ENCODE results near the gene NUP210L.
A peak's percentile ranks its signal among the peaks of the same experiment; 100 is the strongest.

Gene NUP210L

GRCh38 chr1:154154534-154155191, at the start of gene NUP210L:
TSS of gene NUP210L (minus strand) at chr1:154155073.
- no peak for DNase-seq

- DNase-seq = peak; percentile 14
Measured at GRCh38 chr1:154199563-154199879, 44.6 kb upstream of the NUP210L start.

GRCh38 chr1:154198756-154199562, 44.1 kb upstream of the NUP210L start:
- DNase-seq = peak; percentile 77

- DNase-seq = peak; percentile 31
Measured at GRCh38 chr1:154193821-154194220, 38.9 kb upstream of the NUP210L start.

- DNase-seq = no peak
Measured at GRCh38 chr1:154192476-154192875, 37.6 kb upstream of the NUP210L start.

- DNase-seq = peak; percentile 55
Measured at GRCh38 chr1:154191990-154192461, 37.2 kb upstream of the NUP210L start, which contains the start of gene TPM3. TSS of gene TPM3 (minus strand) at chr1:154192100. CDS start at chr1:154192018, 82 bp downstream.

DNA sequence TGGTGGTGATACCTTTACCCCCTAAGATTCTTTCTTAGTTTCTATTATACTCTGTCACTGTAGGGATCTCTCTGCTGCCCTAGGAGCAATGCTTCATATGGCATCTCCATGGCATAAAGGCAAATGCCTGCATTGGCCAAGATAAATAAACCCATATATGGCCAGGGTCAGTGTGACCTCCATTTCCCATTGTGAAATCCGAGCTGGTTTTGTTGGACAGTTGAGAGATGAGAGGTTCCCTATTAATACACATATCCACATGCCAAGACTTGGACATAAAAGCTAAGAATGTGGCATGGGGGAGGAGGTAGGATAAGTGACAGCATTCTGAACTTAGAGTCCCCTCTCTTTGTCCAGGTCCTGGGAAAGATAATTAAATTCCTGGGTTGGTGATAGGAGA, 35.7 kb upstream of the NUP210L start:
- DNase-seq = peak; percentile 14

DNA sequence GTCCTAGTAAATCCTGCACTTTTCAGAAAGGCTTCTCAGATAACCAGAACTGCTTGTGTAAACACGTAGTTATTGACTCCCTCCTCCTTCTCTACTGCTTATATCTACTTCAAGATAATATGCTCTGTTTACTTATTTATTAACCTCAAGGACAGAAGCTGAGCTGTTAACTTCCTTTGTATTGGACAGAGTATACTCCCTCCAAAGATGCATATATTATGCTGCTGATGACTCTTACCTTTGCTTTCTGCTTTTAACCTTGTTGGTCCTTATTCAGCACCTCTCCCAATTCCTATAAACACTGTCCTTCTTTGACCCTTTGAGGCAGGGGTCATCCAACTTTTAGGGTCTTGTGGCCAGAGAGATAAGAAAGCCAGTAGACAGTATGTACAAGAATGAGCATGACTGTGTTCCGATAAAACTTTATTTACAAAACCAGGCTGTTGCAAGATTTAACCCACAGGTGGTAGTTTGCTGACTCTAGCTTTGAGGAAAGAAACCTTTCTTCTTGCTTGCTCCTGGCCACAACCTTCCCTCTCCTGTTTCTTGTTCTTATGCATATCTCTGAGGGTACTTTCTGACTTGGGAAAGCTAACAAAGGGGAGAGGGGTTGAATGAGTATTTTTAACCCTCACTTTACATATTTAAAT, 32.1 kb upstream of the NUP210L start:
- peak; percentile 59 for DNase-seq

GRCh38 chr1:154186177-154186576, 31.3 kb upstream of the NUP210L start:
- peak; percentile 91 for DNase-seq

GRCh38 chr1:154183046-154183915, 28.4 kb upstream of the NUP210L start:
- DNase-seq = peak; percentile 99

GRCh38 chr1:154182344-154183045, 27.6 kb upstream of the NUP210L start:
- peak; percentile 76 for DNase-seq

GRCh38 chr1:154181944-154182343, 27.1 kb upstream of the NUP210L start:
- DNase-seq = no peak

GRCh38 chr1:154179946-154180687, 25.2 kb upstream of the NUP210L start:
- no peak for DNase-seq

DNA sequence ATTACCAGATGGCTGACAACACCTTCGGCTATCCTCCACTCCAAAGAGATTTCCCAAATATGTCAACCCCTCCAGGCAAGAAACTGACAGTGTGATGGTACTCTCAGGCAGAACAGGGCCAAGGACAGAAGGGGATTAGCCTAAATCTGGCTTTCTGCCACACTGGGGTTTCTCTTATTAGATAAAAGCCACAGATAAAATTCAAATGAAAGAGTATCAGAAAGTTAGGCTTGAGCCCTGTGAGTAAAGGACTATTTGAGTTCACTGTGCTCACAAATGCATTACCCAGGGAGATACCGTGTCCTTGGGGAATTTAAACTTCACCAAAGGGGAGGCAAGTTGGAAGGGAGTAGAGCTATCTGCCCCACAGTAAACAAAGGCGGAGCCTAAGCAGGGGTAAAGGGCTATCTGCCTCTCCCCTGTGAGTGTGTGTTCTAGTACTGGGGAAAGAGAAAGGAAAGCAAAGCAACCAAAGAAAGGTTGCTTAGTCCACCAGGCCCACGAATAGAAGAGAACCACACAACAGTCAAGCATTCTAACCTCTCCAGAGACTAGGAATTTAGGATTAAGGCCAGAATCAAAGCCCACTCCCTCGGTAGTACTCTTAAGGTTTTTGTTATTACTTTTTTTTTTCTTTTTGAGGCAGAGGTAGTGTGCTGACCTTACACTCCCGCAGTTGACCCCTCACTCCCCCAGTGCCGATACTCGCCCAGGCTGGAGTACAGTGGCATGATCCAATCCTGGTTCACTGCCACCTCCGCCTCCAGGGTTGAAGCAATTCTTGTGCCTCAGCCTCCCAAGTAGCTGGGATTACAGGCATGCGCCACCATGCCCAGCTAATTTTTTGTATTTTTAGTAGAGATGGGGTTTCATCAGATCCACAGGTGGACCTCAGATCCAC, 24.3 kb upstream of the NUP210L start:
- no peak for DNase-seq

DNA sequence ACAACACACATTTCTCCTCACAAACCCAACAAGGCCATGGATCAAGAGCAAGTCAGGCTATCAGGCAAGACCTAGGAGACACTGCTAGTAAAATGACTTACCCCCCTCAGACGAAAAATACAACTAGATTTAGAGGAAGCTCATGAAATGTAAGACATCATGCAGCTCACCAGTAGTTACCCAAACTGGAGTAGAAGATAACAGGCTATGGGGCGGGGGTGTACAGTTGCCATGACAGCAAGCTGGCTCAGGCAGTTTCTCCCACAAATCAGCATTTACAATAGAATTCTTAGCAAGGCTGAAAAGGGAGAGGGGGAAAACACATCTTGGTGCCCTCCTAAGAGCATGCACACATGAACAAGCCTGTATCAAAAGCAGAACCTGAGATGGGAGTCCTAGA, 23.1 kb upstream of the NUP210L start:
- no peak for DNase-seq

- no peak for DNase-seq
Measured at GRCh38 chr1:154176337-154176736, 21.5 kb upstream of the NUP210L start.

DNA sequence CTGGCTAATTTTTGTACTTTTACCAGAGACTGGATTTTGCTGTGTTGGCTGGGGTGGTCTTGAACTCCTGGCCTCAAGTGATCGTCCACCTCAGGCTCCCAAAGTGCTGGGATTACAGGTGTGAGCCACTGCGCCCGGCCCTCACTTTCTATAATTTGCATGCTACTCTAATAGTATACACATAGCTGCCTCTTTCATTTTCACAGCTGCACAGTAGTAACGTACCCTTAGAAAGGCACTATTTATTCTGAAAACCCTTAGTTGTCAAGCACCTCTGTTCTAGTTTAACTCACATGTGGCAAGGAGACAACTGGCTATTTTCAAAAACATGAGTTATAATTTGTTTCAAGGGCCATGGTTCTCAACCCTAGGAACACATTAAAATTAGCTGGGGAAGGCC, 19.8 kb upstream of the NUP210L start:
- no peak for DNase-seq

GRCh38 chr1:154171880-154172279, 17.0 kb upstream of the NUP210L start:
- DNase-seq = no peak

GRCh38 chr1:154171223-154171583, 16.3 kb upstream of the NUP210L start:
- no peak for DNase-seq

- no peak for DNase-seq
Measured at GRCh38 chr1:154170547-154171222, 15.8 kb upstream of the NUP210L start.

Measured in NCI-H69 (cell line).